Hepatocyte (in vitro differentiated cells): ENCODE data around the gene ABHD5. TPM values are rescaled to one million over a fixed set of nuclear protein-coding genes. Genes with fewer than 3 reads are reported as not detected.

Experiments
- DNase-seq: peaks from one replicate; pipeline ENCODE4 v3.0.0-alpha.2; 2016; ENCODE audit warnings: low spot score
- H2AFZ ChIP-seq: fragments of 200-600 bp; sonication (generic); 2 replicates; pipeline ENCODE4 v1.6.0; 2016; ENCODE audit warnings: antibody characterized with exemption, mild to moderate bottlenecking
- H3K27ac ChIP-seq: fragments of 200-600 bp; sonication (generic); 2 replicates; pipeline ENCODE4 v1.5.1; 2016; ENCODE audit warnings: mild to moderate bottlenecking
- H3K27me3 ChIP-seq: fragments of 200-600 bp; sonication (generic); 2 replicates; pipeline ENCODE4 v1.6.1; 2016
- H3K36me3 ChIP-seq: fragments of 200-600 bp; sonication (generic); replicated peaks from 2 replicates; pipeline ENCODE4 v1.5.1; 2016; ENCODE audit warnings: low read depth; ENCODE audit not compliant: insufficient read depth
- H3K4me1 ChIP-seq: fragments of 200-600 bp; sonication (generic); 2 replicates; pipeline ENCODE4 v1.5.1; 2016; ENCODE audit warnings: mild to moderate bottlenecking, moderate library complexity; ENCODE audit not compliant: insufficient read depth
- H3K4me2 ChIP-seq: fragments of 200-600 bp; sonication (generic); 2 replicates; pipeline ENCODE4 v1.6.0; 2016
- H3K4me3 ChIP-seq: fragments of 200-600 bp; sonication (generic); 2 replicates; pipeline ENCODE4 v1.5.1; 2016; ENCODE audit warnings: mild to moderate bottlenecking
- H3K79me2 ChIP-seq: fragments of 200-600 bp; sonication (generic); 2 replicates; pipeline ENCODE4 v1.6.0; 2017; ENCODE audit warnings: mild to moderate bottlenecking
- H3K9me2 ChIP-seq: fragments of 200-600 bp; sonication (generic); replicated peaks from 2 replicates; pipeline ENCODE4 v1.6.0; 2017; ENCODE audit warnings: mild to moderate bottlenecking; ENCODE audit not compliant: insufficient read depth
- H3K9me3 ChIP-seq: fragments of 200-600 bp; sonication (generic); 2 replicates; pipeline ENCODE4 v1.5.1; 2016; ENCODE audit warnings: low read depth, mild to moderate bottlenecking
- H4K20me1 ChIP-seq: fragments of 200-600 bp; sonication (generic); 2 replicates; pipeline ENCODE4 v1.6.0; 2016; ENCODE audit warnings: mild to moderate bottlenecking; ENCODE audit not compliant: insufficient read depth, poor library complexity, severe bottlenecking
- CTCF ChIP-seq: fragments of 200-600 bp; sonication (generic); IDR thresholded peaks from 2 replicates; pipeline ENCODE4 v1.5.1; 2016; ENCODE audit warnings: antibody characterized with exemption, mild to moderate bottlenecking; ENCODE audit not compliant: poor library complexity
- EZH2 ChIP-seq: fragments of 200-600 bp; sonication (generic); IDR thresholded peaks from 2 replicates; pipeline ENCODE4 v1.6.1; 2016; ENCODE audit warnings: antibody characterized with exemption, mild to moderate bottlenecking, borderline replicate concordance
- EZH2phosphoT487 ChIP-seq: fragments of 200-600 bp; sonication (generic); IDR thresholded peaks from one replicate; pipeline ENCODE4 v1.6.1; 2018; ENCODE audit warnings: antibody characterized with exemption, mild to moderate bottlenecking, low read depth, moderate library complexity; ENCODE audit not compliant: unreplicated experiment, severe bottlenecking
- WGBS: methylation state at CpG from one replicate; pipeline ENCODE4 v1.1.6; 2016; ENCODE audit warnings: low lambda C conversion rate; ENCODE audit errors: missing lambda C conversion rate; 5-methylcytosine and 5-hydroxymethylcytosine counted together
- polyA plus RNA-seq: library from polyadenylated mRNA; unstranded; fragments of >200 nt; fragmentation: Nextera tagmentation; extraction: Ambion mirVana; gene quantifications from 2 replicates; pipeline ENCODE4 v1.2.1, GENCODE V29; 2016
- total RNA-seq: library from RNA; depleted of rRNA; stranded (reverse); fragments of >200 nt; gene quantifications from 2 replicates; pipeline ENCODE4 v1.2.3, GENCODE V29; 2014

ABHD5 gene
- total and polyA plus RNA-seq, 2 experiments from 2014 or later, result 14.3 to 29.9 TPM

- Histone ChIP-seq H3K9me3 (no peaks in the 10 kb centered on the region), H2AFZ (no peak overlapping the region), H3K4me1 (peaks cover 13% of the 10 kb centered on the region), H4K20me1 (no peaks in the 10 kb centered on the region), H3K27ac (no peak overlapping the region), H3K4me3 (no peak overlapping the region), H3K79me2 (no peaks in the 10 kb centered on the region), H3K36me3 (no peaks in the 10 kb centered on the region), H3K4me2 (no peak overlapping the region), H3K27me3 (no peaks in the 10 kb centered on the region), H3K9me2 (no peaks in the 10 kb centered on the region)
- DNase-seq, result no peak
- TF ChIP-seq CTCF (no peak), EZH2phosphoT487 (no peak), EZH2 (no peak)
- WGBS, result 77% methylated on average over 10 of the region's 10 CpGs
Measured at GRCh38 chr3:43773273-43774094, 82.7 kb downstream of the ABHD5 start.

- no peak for DNase-seq
- peaks cover 7% of the 10 kb centered on the region for H3K4me1 ChIP-seq
- no peak overlapping the region for H3K4me2 ChIP-seq
- no peak overlapping the region for H3K4me3 ChIP-seq
- 81% methylated on average over 4 of the region's 4 CpGs for WGBS
- TF ChIP-seq EZH2phosphoT487 (no peak), EZH2 (no peak), CTCF (no peak)
- H3K9me2 ChIP-seq, result no peaks in the 10 kb centered on the region
- H2AFZ ChIP-seq, result no peak overlapping the region
- no peaks in the 10 kb centered on the region for H3K27me3 ChIP-seq
- H3K9me3 ChIP-seq, result no peaks in the 10 kb centered on the region
- H3K27ac ChIP-seq, result no peak overlapping the region
- no peaks in the 10 kb centered on the region for H3K79me2 ChIP-seq
- no peaks in the 10 kb centered on the region for H3K36me3 ChIP-seq
- H4K20me1 ChIP-seq, result no peaks in the 10 kb centered on the region
Measured at GRCh38 chr3:43774799-43775198, 84.1 kb downstream of the ABHD5 start.

- Histone ChIP-seq H2AFZ (no peak overlapping the region), H3K36me3 (no peaks in the 10 kb centered on the region), H4K20me1 (no peaks in the 10 kb centered on the region), H3K9me3 (no peaks in the 10 kb centered on the region), H3K79me2 (no peaks in the 10 kb centered on the region), H3K4me2 (no peak overlapping the region), H3K4me3 (no peak overlapping the region), H3K9me2 (no peaks in the 10 kb centered on the region), H3K4me1 (no peaks in the 10 kb centered on the region), H3K27me3 (no peaks in the 10 kb centered on the region), H3K27ac (no peak overlapping the region)
- no peak for DNase-seq
- 95% methylated on average over 3 of the region's 3 CpGs for WGBS
- TF ChIP-seq EZH2phosphoT487 (no peak), EZH2 (no peak), CTCF (no peak)
Measured at GRCh38 chr3:43776101-43776500, 85.4 kb downstream of the ABHD5 start.
